Ovary (tissue), 9 donors: ENCODE measurements around the gene KCNQ5. TPM values are rescaled to one million over a fixed set of nuclear protein-coding genes. Genes with fewer than 3 reads are reported as not detected.

Experiments
- DNase-seq, 5 donors: peaks; one replicate each; pipeline ENCODE4 v3.0.0-alpha.2; 2019 to 2020
- H3K27ac ChIP-seq, 2 donors: fragments of 200-600 bp; one replicate each; pipeline versions ENCODE4 v1.5.1 to v1.8.0; 2019 to 2022
- H3K27me3 ChIP-seq: fragments of 200-600 bp; one replicate; pipeline ENCODE4 v1.8.0; 2022
- H3K36me3 ChIP-seq: fragments of 200-600 bp; sonication (generic); one replicate; pipeline ENCODE4 v1.5.1; 2019
- H3K4me1 ChIP-seq: one replicate; pipeline ENCODE4 v1.8.1; 2013; ENCODE audit warnings: mild to moderate bottlenecking, moderate library complexity; ENCODE audit not compliant: insufficient read depth
- H3K4me3 ChIP-seq: fragments of 200-600 bp; sonication (generic); one replicate; pipeline ENCODE4 v1.5.1; 2017
- H3K9me3 ChIP-seq, 2 donors: fragments of 200-600 bp in 1 of 2; sonication (generic) in 1 of 2; one replicate each; pipeline versions ENCODE4 v1.5.1 to v1.8.1; 2013 to 2019; ENCODE audit warnings: mild to moderate bottlenecking in 1 of 2, moderate library complexity in 1 of 2
- CTCF ChIP-seq, 3 donors: fragments of 450-650 bp in 2 of 3; fragments of 200-600 bp in 1 of 3; IDR thresholded peaks; one replicate each; pipeline versions ENCODE4 v1.5.1 to v1.8.0; 2016 to 2022; ENCODE audit warnings: antibody characterized with exemption in 3 of 3, mild to moderate bottlenecking in 1 of 3
- EP300 ChIP-seq: sonication (generic); formaldehyde crosslinking; IDR thresholded peaks from one replicate; pipeline ENCODE4 v1.6.1; 2017; ENCODE audit warnings: antibody characterized with exemption
- POLR2A ChIP-seq: fragments of 450-650 bp; IDR thresholded peaks from one replicate; pipeline ENCODE4 v1.6.1; 2017; ENCODE audit warnings: antibody characterized with exemption, mild to moderate bottlenecking, moderate library complexity
- WGBS, 3 donors: extraction: QIAGEN DNeasy Blood & Tissue Kit in 1 of 3; methylation state at CpG; one replicate each; pipeline versions ENCODE4 v1.1.5 to v1.1.7; 2013 to 2017; 5-methylcytosine and 5-hydroxymethylcytosine counted together
- intact Hi-C, 4 donors: fragments of 100-400 bp; cut with DNase I; formaldehyde crosslinking; loops; one replicate each; pipeline versions ENCODE4 v1.11.0 to v1.15.1; 2022 to 2023
- polyA plus RNA-seq, 2 donors: library from polyadenylated mRNA; stranded (reverse); fragments of 200-250 nt in 1 of 2; fragments of 350-450 nt in 1 of 2; fragmentation: Illumina TruSeq in 1 of 2; extraction: RNeasy Lipid Tissue Mini Kit (QIAGEN cat#74804) in 1 of 2; gene quantifications; one replicate each; pipeline ENCODE4 v1.2.3, GENCODE V29; 2013 to 2014
- total RNA-seq, 7 donors: library from RNA; depleted of rRNA in 2 of 7; stranded (reverse); fragments of >200 nt in 2 of 7; fragmentation: NEBNext Ultra II Directional in 3 of 7; extraction: Animal tissue kit (Norgen Biotek cat#: 25700) in 3 of 7; gene quantifications; one replicate each; pipeline versions ENCODE4 v1.1.0 to v1.2.4, GENCODE V29; 2016 to 2023
- donor health status: DM: no; HTN: no; CAD: no; lungs with moderate emphysema.
- donor health status: DM: no; HTN: no; CAD: no.
- donor health status: Bipolar disorder and iron deficiency.
- donor health status: DM: yes; HTN: yes; CAD: no.
- donor health status: DM: no; HTN: no; CAD: no.
- donor health status: DM: yes; HTN: yes; CAD: no.

Gene KCNQ5
- total and polyA plus RNA-seq, 9 donors: 0.02 to 0.80 (median 0.15) TPM; not detected in 2

DNA sequence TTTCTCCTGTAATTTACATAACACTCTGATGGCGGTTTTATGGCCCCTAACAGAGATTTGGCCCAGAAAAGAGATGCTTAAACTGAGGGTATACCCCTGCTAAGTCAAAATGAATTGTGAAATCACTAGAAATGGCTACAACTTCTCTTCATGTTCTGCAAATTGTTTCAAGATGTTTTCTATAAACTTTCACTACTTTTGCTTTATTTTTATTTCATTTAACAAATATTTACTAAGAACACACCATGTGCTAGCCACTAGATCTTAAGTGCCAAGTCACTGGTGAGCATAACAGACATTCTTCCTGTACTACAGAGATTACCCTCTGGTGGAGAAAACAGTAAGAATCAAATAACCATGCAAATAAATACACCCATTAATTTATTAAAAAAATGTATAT, 87.6 kb downstream of the KCNQ5 start:
- H3K9me3 ChIP-seq: no peaks in the 10 kb centered on the region
- 47 to 67% (median 59%) methylated on average over 1 of the region's 1 CpG for WGBS, 3 donors
- no peaks in the 10 kb centered on the region for H3K27me3 ChIP-seq
- H3K27ac ChIP-seq: no peak overlapping the region
- no peaks in the 10 kb centered on the region for H3K36me3 ChIP-seq
- no peak for DNase-seq
- H3K4me1 ChIP-seq: no peaks in the 10 kb centered on the region
- intact Hi-C loops: no loop called here
- no peak overlapping the region for H3K4me3 ChIP-seq
- TF ChIP-seq POLR2A (no peak), CTCF (IDR thresholded peaks at IDR 0.05) (no peak), EP300 (no peak)

DNA sequence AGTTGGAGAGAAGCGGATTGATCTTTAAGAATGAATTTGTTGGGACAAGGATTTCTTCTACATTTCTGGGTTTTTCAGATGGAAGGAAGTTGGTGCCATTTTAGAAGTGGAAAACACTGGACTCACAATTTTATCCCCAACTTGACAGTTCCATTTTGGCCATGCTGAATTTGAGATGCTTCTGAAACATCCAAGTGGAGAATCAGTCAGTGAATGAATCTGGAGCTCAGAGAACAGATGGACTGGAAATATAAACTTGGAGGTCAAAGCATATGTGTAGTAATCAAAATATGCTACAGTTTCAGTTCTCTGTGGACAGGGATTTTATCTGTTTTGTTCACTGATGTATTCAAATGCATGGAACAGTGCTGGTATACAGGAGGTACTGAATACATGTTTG, 89.9 kb downstream of the KCNQ5 start:
- intact Hi-C loops: no loop called here
- Histone ChIP-seq H3K9me3 (no peaks in the 10 kb centered on the region), H3K4me3 (no peak overlapping the region), H3K27ac (no peak overlapping the region), H3K36me3 (no peaks in the 10 kb centered on the region), H3K4me1 (no peaks in the 10 kb centered on the region), H3K27me3 (no peaks in the 10 kb centered on the region)
- TF ChIP-seq CTCF (IDR thresholded peaks at IDR 0.05): no peak
- no peak for TF ChIP-seq POLR2A
- TF ChIP-seq EP300: no peak
- no peak for DNase-seq
- 88 to 98% (median 92%) methylated on average over 1 of the region's 1 CpG for WGBS, 3 donors

GRCh38 chr6:72712910-72713309, 91.0 kb downstream of the KCNQ5 start:
- H3K27ac ChIP-seq: no peak overlapping the region
- 61 to 70% (median 65%) methylated on average over 6 of the region's 6 CpGs for whole genome bisulfite sequencing, 3 donors
- H3K4me1 ChIP-seq: no peaks in the 10 kb centered on the region
- no peaks in the 10 kb centered on the region for H3K9me3 ChIP-seq
- no peak overlapping the region for H3K4me3 ChIP-seq
- H3K27me3 ChIP-seq: no peaks in the 10 kb centered on the region
- no peak for TF ChIP-seq CTCF (IDR thresholded peaks at IDR 0.05)
- no peak for TF ChIP-seq EP300
- TF ChIP-seq POLR2A: no peak
- no peaks in the 10 kb centered on the region for H3K36me3 ChIP-seq
- DNase-seq: no peak
- intact Hi-C loops: no loop called here

DNA sequence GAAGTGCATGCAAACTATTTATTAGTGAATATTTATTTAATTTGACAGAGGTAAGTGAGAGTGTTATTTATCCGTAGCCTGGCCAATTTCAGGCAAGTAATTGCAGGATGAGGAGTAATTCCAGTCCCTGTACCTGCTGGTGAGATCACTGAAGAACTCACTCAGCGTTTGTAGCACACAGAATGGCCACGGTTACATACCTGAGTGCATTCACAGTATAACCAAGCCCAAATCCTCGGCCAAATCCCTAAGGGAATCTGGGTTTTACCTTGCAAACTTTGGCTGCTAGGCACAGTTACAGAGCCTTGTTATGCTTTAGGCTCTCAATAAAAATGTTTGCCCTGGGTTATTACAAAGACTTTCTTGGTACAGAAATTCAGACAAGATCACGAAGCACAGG, 93.3 kb downstream of the KCNQ5 start:
- Histone ChIP-seq H3K4me3 (no peak overlapping the region), H3K9me3 (no peaks in the 10 kb centered on the region), H3K27me3 (no peaks in the 10 kb centered on the region), H3K4me1 (no peaks in the 10 kb centered on the region), H3K36me3 (no peaks in the 10 kb centered on the region), H3K27ac (no peak overlapping the region)
- no peak for DNase-seq
- TF ChIP-seq EP300: no peak
- no peak for TF ChIP-seq POLR2A
- no peak for TF ChIP-seq CTCF (IDR thresholded peaks at IDR 0.05)
- intact Hi-C loops: no loop called here
- 63 to 76% (median 71%) methylated on average over 5 of the region's 5 CpGs for WGBS, 3 donors

- no peaks in the 10 kb centered on the region for H3K27me3 ChIP-seq
- no peaks in the 10 kb centered on the region for H3K36me3 ChIP-seq
- TF ChIP-seq POLR2A (no peak), EP300 (no peak), CTCF (IDR thresholded peaks at IDR 0.05) (no peak)
- H3K4me1 ChIP-seq: no peaks in the 10 kb centered on the region
- intact Hi-C loops: no loop called here
- no peak overlapping the region for H3K27ac ChIP-seq
- no peaks in the 10 kb centered on the region for H3K9me3 ChIP-seq
- no peak for DNase-seq
- no peak overlapping the region for H3K4me3 ChIP-seq
Measured at GRCh38 chr6:72716916-72717315, 95.1 kb downstream of the KCNQ5 start.
